ENCODE data around the gene PTPRB. TPM values are rescaled to one million over a fixed set of nuclear protein-coding genes. Genes with fewer than 3 reads are reported as not detected.
"Not testable (repeated sequence)": the region's sequence is repeated elsewhere in the genome, so short reads cannot be mapped to it uniquely, and the experiment has no call there.

PTPRB gene
- total RNA-seq, 1 experiment from 2014 or later: 43.2 TPM

DNA sequence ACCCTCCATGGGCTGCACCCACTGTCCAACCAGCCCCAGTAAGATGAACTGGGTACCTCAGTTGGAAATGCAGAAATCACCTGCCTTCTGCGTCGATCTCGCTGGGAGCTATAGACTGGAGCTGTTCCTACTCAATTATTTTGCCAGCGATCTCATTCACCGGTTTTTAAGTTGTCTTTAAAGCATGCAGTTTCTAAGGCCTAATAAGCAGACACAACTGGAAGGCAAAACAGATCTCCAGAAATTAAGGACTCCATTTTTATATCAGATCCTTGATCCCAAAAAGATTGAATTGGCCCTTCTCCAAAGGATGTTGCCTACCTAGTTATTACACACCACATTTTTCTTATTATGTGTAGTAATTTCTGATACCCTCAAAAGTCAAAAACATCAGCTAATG, 139.7 kb downstream of the PTPRB start:
- no TSS peak for BruUV-seq (replicated peaks)
- TF ChIP-seq, protein P1, sequence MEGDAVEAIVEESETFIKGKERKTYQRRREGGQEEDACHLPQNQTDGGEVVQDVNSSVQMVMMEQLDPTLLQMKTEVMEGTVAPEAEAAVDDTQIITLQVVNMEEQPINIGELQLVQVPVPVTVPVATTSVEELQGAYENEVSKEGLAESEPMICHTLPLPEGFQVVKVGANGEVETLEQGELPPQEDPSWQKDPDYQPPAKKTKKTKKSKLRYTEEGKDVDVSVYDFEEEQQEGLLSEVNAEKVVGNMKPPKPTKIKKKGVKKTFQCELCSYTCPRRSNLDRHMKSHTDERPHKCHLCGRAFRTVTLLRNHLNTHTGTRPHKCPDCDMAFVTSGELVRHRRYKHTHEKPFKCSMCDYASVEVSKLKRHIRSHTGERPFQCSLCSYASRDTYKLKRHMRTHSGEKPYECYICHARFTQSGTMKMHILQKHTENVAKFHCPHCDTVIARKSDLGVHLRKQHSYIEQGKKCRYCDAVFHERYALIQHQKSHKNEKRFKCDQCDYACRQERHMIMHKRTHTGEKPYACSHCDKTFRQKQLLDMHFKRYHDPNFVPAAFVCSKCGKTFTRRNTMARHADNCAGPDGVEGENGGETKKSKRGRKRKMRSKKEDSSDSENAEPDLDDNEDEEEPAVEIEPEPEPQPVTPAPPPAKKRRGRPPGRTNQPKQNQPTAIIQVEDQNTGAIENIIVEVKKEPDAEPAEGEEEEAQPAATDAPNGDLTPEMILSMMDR (IDR thresholded peaks at IDR 0.05; ENCODE audit: unreplicated experiment): no peak
- no peak for DNase-seq
- H3K4me1 Mint-ChIP-seq (ENCODE audit: low read depth, unreplicated experiment): no peaks in the 10 kb centered on the region
- no peak overlapping the region for H3K27ac Mint-ChIP-seq (ENCODE audit: unreplicated experiment)
- intact Hi-C loops (cut with micrococcal nuclease; ENCODE audit: unreplicated experiment): no loop called here
- H3K27me3 Mint-ChIP-seq (ENCODE audit: unreplicated experiment): no peaks in the 10 kb centered on the region
- peaks cover 3% of the 10 kb centered on the region for H3K9me3 Mint-ChIP-seq (ENCODE audit: low read depth, unreplicated experiment)
- no peak overlapping the region for H3K4me3 Mint-ChIP-seq (ENCODE audit: low read depth, unreplicated experiment)
- H3K36me3 Mint-ChIP-seq (ENCODE audit: insufficient read depth, unreplicated experiment): no peaks in the 10 kb centered on the region
- CTCF ChIA-PET: no interaction called here

DNA sequence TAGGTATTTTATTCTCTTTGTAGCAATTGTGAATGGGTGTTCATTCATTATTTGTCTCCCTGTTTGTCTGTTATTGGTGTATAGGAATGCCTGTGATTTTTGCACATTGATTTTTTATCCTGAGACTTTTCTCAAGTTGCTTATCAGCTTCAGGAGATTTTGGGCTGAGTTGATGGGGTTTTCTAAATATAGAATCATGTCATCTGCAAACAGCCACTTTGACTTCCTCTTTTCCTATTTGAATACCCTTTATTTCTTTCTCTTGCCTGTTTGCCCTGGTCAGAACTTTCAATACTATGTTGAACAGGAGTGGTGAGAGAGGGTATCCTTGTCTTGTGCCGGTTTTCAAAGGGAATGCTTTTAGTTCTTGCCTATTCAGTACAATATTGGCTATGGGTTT, 144.3 kb downstream of the PTPRB start:
- BruUV-seq (replicated peaks); H3K4me3 Mint-ChIP-seq (ENCODE audit: low read depth, unreplicated experiment); intact Hi-C loops (cut with micrococcal nuclease; ENCODE audit: unreplicated experiment); H3K27ac Mint-ChIP-seq (ENCODE audit: unreplicated experiment); H3K4me1 Mint-ChIP-seq (ENCODE audit: low read depth, unreplicated experiment); H3K27me3 Mint-ChIP-seq (ENCODE audit: unreplicated experiment); H3K9me3 Mint-ChIP-seq (ENCODE audit: low read depth, unreplicated experiment); DNase-seq; H3K36me3 Mint-ChIP-seq (ENCODE audit: insufficient read depth, unreplicated experiment): not testable (repeated sequence)
- CTCF ChIA-PET: interaction anchor here (0.6 kb wide), 1 partner anchor 296 kb away, joined by 3 read pairs; no protein-coding TSS in a partner anchor

DNA sequence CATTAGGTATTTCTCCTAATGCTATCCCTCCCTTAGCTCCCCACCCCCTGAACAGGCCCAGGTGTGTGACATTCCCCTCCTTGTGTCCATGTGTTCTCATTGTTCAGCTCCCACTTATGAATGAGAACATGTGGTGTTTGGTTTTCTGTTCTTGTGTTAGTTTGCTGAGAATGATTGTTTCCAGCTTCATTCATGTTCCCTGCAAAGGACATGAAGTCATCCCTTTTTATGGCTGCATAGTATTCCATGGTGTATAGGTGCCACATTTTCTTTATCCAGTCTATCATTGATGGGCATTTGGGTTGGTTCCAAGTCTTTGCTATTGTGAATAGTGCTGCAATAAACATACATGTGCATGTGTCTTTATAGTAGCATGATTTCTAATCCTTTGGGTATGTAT, 146.3 kb downstream of the PTPRB start:
- CTCF ChIA-PET; H3K4me3 Mint-ChIP-seq (ENCODE audit: low read depth, unreplicated experiment); H3K27me3 Mint-ChIP-seq (ENCODE audit: unreplicated experiment); H3K36me3 Mint-ChIP-seq (ENCODE audit: insufficient read depth, unreplicated experiment); intact Hi-C loops (cut with micrococcal nuclease; ENCODE audit: unreplicated experiment); H3K4me1 Mint-ChIP-seq (ENCODE audit: low read depth, unreplicated experiment); H3K27ac Mint-ChIP-seq (ENCODE audit: unreplicated experiment); BruUV-seq (replicated peaks); DNase-seq; H3K9me3 Mint-ChIP-seq (ENCODE audit: low read depth, unreplicated experiment): not testable (repeated sequence)

DNA sequence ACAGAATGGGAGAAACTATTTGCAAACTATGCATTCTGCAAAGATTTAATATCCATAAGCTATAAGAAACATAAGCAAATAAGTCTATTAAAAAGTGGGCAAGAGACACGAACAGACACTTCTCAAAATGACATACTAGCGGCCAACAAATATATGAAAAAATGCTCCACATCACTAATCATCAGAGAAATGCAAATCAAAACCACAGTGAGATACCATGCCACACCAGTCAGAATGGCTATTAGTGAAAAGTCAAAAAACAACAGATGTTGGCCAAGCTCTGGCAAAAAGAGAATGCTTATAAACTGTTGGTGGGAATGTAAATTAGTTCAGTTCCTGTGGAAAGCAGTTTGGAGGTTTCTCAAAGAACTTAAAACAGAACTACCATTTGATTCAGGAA, 149.8 kb downstream of the PTPRB start:
- BruUV-seq (replicated peaks): no TSS peak
- H3K4me1 Mint-ChIP-seq (ENCODE audit: low read depth, unreplicated experiment): no peaks in the 10 kb centered on the region

DNA sequence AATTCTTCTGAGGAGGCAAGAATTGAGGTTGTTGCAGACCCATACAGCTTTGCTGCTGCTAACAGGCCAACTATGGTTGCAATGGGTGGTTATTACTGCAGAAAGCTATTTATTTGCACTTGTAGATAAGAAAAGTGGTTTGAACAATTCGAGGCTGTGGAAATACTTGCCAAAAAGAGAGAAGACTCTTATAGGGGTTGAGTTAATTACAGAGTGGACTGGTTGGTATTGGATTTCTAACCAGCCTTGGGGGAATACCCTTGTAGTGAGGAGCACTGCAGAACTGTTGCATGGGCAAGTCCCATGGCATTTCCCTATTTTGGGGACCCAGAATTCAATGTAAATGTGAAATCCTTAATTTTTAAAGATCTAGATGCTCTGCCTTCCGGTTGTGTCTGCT, 150.6 kb downstream of the PTPRB start:
- H3K9me3 Mint-ChIP-seq (ENCODE audit: low read depth, unreplicated experiment): no peaks in the 10 kb centered on the region
- BruUV-seq (replicated peaks): no TSS peak
- H3K36me3 Mint-ChIP-seq (ENCODE audit: insufficient read depth, unreplicated experiment): no peaks in the 10 kb centered on the region
- TF ChIP-seq, protein P1 (IDR thresholded peaks at IDR 0.05; ENCODE audit: unreplicated experiment): no peak
- no peaks in the 10 kb centered on the region for H3K27me3 Mint-ChIP-seq (ENCODE audit: unreplicated experiment)
- no peak overlapping the region for H3K4me3 Mint-ChIP-seq (ENCODE audit: low read depth, unreplicated experiment)
- H3K27ac Mint-ChIP-seq (ENCODE audit: unreplicated experiment): no peak overlapping the region
- no peaks in the 10 kb centered on the region for H3K4me1 Mint-ChIP-seq (ENCODE audit: low read depth, unreplicated experiment)
- intact Hi-C loops (cut with micrococcal nuclease; ENCODE audit: unreplicated experiment): no loop called here
- DNase-seq: no peak
- CTCF ChIA-PET: no interaction called here

More for the DNA sequence above, 149.8 kb downstream of the PTPRB start:
- H3K27me3 Mint-ChIP-seq (ENCODE audit: unreplicated experiment): no peaks in the 10 kb centered on the region
- TF ChIP-seq, protein P1 (IDR thresholded peaks at IDR 0.05; ENCODE audit: unreplicated experiment): no peak
- H3K36me3 Mint-ChIP-seq (ENCODE audit: insufficient read depth, unreplicated experiment): no peaks in the 10 kb centered on the region
- no peak overlapping the region for H3K4me3 Mint-ChIP-seq (ENCODE audit: low read depth, unreplicated experiment)
- CTCF ChIA-PET: interaction anchor here (1.1 kb wide), 1 partner anchor 11 kb away, joined by 4 read pairs; no protein-coding TSS in a partner anchor
- DNase-seq: no peak
- no peak overlapping the region for H3K27ac Mint-ChIP-seq (ENCODE audit: unreplicated experiment)
- H3K9me3 Mint-ChIP-seq (ENCODE audit: low read depth, unreplicated experiment): no peaks in the 10 kb centered on the region
- intact Hi-C loops (cut with micrococcal nuclease; ENCODE audit: unreplicated experiment): no loop called here

Measured in Calu3 (cell line).